ENCODE measurements around the gene HTR5A.
A peak's percentile ranks its signal among the peaks of the same experiment; 100 is the strongest.

The HTR5A gene

DNA sequence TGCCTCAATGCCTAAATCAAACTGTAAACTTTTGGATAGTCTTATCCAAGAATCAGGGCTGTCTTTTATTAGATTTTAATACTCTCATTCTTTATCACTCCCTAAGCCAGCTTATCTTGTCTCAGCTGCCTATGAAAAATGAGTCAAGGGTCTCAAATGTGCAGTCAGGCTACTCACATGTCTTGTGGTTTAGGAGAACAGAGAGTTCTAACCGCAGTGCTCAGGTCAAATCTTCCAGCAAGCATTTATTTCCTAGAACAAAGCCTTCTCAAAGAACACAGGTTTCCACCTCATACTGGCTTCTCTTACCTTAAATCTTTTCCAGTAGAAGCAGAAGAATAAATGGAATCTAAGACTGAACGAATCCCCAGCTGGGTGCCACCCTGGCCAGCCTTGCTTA, 23.5 kb downstream of the HTR5A start:
- DNase-seq, result no peak

- no peak for DNase-seq
Measured at GRCh38 chr7:155094636-155095135, 24.6 kb downstream of the HTR5A start.

- no peak for DNase-seq
Measured at GRCh38 chr7:155097338-155097737, 27.2 kb downstream of the HTR5A start.

DNA sequence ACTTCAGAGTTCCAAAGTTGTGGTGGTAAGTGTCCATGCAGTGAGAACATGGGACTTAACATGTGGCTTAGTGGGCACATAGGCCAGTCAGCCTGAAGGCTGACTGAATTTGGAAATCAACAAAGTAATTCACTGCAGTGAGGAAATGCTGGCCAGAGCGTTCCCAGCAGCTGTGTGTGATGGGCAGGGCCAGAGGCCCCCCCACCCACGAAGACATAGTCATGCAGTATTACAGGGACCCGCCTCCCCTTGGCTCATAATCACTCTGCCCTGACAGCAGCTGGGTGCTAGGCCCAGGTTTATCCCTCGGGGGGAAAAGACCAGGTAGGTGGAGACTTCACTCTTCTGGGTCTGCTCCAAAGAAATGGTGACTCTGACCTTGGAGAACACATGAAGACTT, 33.7 kb downstream of the HTR5A start:
- DNase-seq, result no peak

GRCh38 chr7:155104913-155105312, 34.8 kb downstream of the HTR5A start:
- no peak for DNase-seq

DNA sequence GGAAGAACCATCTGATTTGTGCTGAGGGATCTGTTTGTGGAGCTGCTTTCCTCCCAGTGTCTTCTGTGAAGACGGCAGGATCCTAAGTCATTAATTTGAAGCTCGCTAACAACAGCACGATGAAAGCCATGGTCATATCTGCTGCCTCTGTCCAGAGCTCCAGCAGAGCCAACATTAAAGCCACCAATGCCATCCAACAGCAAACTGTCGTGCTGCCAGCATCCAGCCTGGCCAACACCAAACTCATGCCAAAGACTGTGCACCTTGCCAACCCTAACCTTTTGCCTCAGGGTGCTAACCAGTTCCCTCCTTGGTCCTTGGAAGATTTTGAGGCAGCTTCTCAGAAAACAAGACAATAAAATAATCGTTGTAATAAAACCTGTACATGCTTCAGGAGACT, 36.2 kb downstream of the HTR5A start:
- no peak for DNase-seq

GRCh38 chr7:155107126-155107525, 37.0 kb downstream of the HTR5A start:
- DNase-seq, result no peak

DNA sequence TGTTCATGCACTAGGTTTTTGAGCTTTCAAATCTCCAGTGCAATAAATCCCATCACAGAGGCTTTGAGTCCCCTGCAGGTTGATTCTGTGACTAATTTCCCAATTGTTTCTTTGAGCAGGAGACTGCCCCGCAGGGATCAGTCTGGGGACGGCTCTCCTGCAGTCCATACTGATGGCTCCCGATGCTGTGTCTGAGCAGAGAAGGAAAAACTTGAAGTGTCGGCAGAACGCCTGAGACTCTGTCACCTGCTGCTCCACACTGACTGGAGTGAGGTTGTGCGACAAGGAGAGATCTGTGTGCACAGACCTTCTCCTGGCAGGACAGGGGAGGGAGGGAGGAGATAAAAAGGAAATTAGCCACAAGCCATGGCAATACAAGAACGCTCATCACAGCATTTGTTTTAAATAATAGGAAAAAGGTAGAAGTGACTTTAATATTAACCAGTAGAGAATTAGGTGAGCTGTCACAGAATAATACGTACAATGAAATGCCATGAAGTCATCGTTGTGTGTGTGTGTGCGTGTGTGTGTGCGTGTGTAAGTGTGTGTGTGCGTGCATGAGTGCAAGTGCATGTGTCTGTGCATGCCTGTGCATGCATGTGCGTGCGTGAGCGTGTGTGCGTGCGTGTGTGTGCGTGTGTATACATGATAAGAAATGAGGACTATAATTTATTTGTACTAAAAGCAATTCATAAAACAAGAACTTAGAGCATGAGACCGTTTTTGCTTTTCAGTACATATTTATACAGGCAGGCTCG, 38.2 kb downstream of the HTR5A start:
- no peak for DNase-seq

- no peak for DNase-seq
Measured at GRCh38 chr7:155109121-155109520, 39.0 kb downstream of the HTR5A start.

- DNase-seq, result no peak
Measured at GRCh38 chr7:155115288-155115687, 45.2 kb downstream of the HTR5A start.

- DNase-seq, result peak; percentile 32
Measured at GRCh38 chr7:155119801-155120382, 49.8 kb downstream of the HTR5A start.

DNA sequence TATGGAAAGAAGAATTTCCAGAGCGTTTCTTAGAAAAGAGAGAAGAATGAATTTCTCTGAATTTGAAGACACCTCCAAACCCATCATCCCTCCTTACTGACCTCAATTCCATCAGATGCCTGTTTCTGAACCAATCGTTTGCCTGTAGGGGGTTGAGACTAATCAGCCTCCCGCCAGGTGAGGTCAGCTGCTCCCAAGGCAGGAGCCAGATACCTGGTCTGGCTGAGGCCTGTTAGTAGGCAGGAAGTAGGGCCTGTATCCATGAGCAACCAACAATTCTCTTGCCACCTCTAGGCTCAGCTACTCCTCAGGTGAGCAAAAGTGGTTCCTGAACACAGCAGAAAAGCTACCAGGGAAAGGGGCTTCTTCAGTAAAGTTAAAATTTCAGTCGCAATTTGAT, 50.3 kb downstream of the HTR5A start:
- no peak for DNase-seq

DNA sequence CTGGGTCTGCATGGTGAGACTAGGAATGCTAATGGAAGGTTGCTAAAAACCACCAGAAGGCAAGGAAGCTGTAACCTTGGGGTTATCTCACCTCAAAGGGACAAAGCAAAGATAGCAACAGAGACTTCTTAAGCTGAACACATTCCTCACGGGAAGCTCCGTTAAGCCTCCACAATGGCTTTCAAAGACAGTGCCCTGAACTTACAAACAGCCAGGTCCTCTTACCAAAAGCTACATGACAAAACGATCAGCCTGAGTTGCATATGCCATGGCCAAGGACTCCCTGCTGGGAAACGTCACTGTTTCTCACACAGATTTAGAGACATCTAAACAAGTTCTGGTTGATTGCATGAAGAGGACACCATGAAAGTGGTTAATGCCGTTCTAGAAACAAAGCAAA, 52.7 kb downstream of the HTR5A start:
- DNase-seq, result no peak

DNA sequence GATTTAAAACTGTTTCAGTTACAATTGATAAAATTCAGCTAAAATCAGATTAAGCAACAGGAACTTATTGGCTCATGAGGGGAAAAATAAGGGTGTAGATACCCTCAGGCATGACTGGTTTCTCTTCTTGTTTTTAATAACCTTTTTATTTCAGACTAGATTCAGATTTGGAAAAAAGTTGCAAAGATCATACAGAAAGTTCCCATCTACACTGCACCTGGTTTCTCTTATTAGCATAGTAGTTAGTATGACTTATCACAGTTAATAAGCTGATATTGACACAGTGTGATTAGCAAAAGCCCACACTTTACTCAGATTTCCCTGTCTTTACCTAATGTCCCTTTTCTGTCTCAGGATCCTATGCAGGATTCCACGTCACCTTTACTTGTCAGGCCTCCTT, 53.3 kb downstream of the HTR5A start:
- no peak for DNase-seq

- no peak for DNase-seq
Measured at GRCh38 chr7:155124706-155125105, 54.6 kb downstream of the HTR5A start.

GRCh38 chr7:155129186-155129585, 59.1 kb downstream of the HTR5A start:
- no peak for DNase-seq

GRCh38 chr7:155129789-155130188, 59.7 kb downstream of the HTR5A start:
- DNase-seq, result no peak

DNA sequence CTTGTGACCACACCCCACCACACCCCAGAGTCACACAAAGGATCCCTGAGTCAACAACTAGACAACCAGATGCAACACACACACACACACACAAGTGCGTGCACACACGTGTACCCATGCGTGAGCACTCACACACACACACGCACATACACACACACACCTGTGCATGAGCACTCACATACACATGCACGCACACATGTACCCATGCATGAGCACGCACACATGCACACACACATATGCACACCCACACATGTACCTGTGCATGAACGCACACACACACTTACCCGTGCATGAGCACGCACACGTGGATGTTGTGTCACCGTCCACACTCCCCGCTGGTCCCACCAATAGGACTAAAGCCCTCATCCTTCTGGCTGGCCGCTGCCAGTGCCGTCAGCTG, 60.4 kb downstream of the HTR5A start:
- no peak for DNase-seq

GRCh38 chr7:155131090-155131489, 61.0 kb downstream of the HTR5A start:
- no peak for DNase-seq

DNA sequence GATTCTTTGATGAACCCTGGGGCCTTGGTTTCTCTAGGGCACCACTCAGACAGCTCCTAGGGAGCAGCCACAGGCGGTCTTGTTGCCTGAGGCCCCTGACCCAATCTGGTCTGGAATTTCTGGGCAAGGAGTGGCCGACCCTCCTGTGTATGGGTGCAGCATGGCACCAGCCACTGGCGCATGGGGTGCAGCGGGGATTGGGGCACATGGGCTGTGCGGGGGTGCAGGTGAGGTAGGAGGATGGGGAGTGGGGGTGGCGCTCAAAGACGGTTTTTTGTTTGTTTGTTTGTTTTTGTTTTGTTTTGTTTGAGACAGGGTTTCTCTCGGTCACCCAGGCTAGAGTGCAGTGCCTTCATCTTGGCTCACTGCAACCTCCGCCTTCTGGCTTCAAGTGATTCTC, 62.3 kb downstream of the HTR5A start:
- DNase-seq, result no peak

DNA sequence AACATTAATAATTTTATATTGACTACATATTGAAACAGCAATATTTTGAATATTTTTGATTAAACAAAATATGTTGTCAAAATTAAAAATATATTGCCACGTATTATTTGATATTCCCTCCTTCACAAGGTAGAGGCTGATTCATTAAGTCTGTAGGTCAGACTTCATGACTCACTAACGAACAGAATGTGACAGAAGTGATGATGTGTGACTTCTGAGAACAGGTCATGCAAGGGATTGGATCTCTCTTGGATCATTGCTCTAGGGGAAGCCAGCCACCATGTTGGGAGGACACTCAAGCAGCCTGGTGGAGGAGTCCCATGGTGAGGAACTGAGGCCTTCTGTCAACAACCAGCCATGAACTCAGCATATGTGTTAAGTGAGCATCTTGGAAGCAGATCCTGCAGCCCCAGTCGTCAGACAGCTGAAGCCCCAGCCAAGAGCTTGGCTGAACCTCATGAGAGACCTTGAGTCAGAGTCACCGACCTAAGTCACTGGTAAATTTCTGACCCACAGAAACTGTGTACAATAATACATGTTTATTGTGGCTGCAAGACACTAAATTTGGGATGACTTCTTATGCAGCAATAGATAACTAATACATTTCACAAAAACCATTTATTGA, 66.6 kb downstream of the HTR5A start:
- no peak for DNase-seq

Data from EL (cell line).